Hippocampal formation (tissue), 2 donors: Measurements from ENCODE around the gene TUBGCP2.

Experiments
- DNase-seq, 2 donors: peaks; one replicate each; lab custom pipeline; 2025; lab: John Stamatoyannopoulos, UW

The TUBGCP2 gene

DNA sequence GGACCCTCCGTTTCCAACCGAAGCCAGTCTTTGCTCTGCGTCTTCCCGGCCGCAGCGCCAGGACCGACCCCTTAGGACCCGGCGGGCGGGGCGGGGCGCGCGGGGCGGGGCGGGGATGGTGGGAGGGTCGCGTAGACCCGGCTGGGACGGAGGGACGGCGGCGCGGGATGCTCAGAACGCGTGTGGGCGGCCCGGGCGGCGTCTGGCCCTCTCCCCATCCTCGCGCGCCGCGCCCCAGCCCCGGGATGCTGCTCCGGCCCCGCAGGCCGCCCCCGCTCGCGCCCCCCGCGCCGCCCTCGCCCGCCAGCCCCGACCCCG lies 78.7 kb downstream of the TUBGCP2 start, which contains the start of gene UTF1:
TSS of gene UTF1 (plus strand) at position 174 of the 318 bp plus-strand sequence. CDS start at position 246, 72 bp downstream.
- DNase-seq: no peak

DNA sequence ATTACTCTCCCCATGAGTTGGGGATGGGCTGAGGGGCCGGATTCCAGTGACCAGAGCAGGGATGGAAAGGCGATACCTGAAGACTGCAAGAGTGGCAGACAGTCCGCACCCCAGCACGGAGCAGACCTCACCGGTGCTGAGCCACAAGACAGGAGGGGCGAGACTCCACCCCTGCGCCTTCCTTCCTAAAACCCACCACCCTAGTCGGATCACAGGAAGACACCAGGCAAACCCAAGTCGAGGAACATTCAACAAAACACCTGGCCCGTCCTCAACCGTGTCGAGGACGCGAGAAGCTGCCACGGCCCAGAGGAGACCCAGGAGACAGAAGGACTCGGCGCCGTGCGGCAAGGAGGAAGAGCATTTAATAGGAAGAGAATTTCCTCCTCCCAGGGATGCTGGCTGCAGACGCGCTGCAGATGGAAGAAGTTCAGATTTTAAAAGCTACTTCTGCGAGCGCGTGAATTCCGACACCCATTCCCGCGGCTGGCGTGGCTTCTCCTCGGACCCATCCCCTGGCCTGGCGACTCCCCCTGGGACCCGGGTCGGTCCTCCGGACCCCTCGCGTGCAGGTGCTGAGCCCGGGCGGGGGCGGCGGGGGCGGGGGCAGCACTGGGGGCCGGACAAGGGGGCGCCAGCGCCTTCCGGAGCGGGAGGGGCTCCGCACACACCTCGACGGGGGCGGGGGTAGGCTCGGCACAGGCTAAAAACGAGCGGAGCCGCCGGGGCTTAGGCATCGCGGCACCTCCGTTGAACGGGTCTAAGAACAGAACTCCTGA lies 79.2 kb downstream of the TUBGCP2 start:
- no peak for DNase-seq
